Measurements from ENCODE around the gene SUSD2.
A peak's percentile ranks its signal among the peaks of the same experiment; 100 is the strongest.

SUSD2 gene

DNA sequence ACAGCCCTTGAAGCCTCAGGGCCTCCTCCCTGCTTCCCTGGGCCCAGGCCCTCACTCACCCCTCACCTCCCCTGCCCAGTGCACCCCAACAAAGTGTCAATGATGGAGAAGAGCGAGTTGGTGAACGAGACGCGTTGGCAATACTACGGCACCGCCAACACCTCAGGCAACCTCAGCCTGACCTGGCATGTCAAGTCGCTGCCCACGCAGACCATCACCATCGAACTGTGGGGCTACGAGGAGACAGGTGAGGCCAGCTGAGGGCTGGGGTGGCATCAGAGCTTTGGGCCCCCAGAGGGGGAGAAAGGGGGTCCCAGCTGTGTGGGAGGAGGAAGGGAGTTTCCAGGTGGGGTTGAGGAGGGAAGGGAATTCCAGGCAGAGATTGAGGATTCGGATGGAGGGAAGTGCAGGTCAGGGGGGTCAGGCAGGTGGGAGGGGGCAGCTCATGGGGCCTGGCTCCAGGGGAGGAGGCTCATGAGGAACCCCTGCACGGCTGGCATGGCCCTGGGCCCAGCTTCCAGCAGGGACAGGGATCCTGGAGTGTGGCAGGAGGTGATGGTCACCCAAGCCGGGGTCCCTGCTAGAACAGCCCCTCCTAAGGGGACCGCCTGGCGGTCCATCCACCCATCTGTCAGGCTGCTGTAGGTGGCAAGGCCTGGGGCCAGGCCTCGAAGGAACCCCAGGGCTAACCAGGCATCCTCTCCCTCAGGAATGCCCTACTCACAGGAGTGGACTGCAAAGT, 2.9 kb downstream of the SUSD2 start:
- no peaks in the 10 kb centered on the region for H3K4me1 Mint-ChIP-seq
- CTCF ChIA-PET, result no interaction called here
- H3K27ac Mint-ChIP-seq, result peak overlapping the region; percentile 19
- no peaks in the 10 kb centered on the region for H3K36me3 Mint-ChIP-seq
- no peak overlapping the region for H3K4me3 Mint-ChIP-seq
- DNase-seq, result no peak
- H3K27me3 Mint-ChIP-seq, result no peaks in the 10 kb centered on the region
- H3K9me3 Mint-ChIP-seq, result no peaks in the 10 kb centered on the region

GRCh38 chr22:24185001-24185500, 3.8 kb downstream of the SUSD2 start:
- CTCF ChIA-PET, result no interaction called here
- no peaks in the 10 kb centered on the region for H3K9me3 Mint-ChIP-seq
- H3K27me3 Mint-ChIP-seq, result no peaks in the 10 kb centered on the region
- no peaks in the 10 kb centered on the region for H3K36me3 Mint-ChIP-seq
- no peaks in the 10 kb centered on the region for H3K4me1 Mint-ChIP-seq
- DNase-seq, result no peak
- no peak overlapping the region for H3K27ac Mint-ChIP-seq
- H3K4me3 Mint-ChIP-seq, result no peak overlapping the region

DNA sequence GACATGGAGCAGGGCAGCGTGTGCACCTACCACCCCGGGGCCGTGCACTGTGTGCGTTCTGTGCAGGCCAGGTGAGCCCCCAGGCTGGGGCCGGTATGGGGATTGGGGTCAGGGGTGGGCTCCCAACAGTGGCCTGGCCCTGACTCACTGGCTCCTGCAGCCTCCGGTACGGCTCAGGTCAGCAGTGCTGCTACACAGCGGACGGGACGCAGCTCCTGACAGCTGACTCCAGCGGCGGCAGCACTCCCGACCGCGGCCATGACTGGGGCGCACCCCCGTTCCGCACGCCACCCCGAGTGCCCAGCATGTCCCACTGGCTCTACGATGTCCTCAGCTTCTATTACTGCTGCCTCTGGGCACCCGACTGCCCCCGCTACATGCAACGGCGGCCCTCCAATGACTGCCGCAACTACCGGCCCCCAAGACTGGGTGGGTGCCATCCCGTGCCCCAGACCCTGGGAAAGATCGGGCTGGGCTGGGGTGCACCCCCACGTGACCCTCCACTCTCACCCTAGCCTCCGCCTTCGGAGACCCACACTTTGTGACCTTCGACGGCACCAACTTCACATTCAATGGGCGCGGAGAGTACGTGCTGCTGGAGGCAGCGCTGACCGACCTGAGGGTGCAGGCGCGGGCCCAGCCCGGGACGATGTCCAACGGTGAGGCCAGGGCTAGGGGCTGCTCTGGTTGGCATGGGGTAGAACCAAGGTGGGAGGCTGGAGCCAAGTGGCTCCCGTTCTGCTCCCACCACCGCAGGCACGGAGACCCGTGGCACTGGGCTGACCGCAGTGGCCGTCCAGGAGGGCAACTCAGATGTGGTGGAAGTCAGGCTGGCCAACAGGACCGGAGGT, 4.4 kb downstream of the SUSD2 start:
- Mint-ChIP-seq H3K9me3 (no peaks in the 10 kb centered on the region), H3K27me3 (peaks cover 6% of the 10 kb centered on the region), H3K36me3 (no peaks in the 10 kb centered on the region), H3K4me1 (no peaks in the 10 kb centered on the region), H3K27ac (no peak overlapping the region), H3K4me3 (no peak overlapping the region)
- no peak for DNase-seq
- CTCF ChIA-PET, result interaction anchor here (0.8 kb wide), 1 partner anchor 45 kb away, joined by 3 read pairs; no protein-coding TSS in a partner anchor

DNA sequence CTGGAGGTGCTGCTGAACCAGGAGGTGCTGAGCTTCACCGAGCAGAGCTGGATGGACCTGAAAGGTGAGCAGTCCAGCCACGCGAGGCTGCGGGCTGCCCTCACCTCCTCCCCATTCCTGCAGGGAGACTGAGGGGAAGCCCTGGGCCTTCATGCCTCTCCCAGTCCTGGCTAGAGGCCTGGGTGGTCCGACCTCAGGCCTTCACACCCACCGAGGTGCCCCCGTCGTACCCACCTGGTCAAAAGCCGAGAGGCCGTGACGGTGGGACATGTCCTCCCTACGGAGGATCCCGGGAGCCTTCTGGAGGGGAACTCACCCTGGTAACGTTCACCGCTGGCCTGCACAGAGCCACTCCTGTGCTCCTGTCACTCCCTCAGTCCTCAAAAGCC, 5.1 kb downstream of the SUSD2 start:
- no peak for DNase-seq
- Mint-ChIP-seq H3K27ac (no peak overlapping the region), H3K4me1 (no peaks in the 10 kb centered on the region), H3K27me3 (peaks cover 6% of the 10 kb centered on the region), H3K9me3 (no peaks in the 10 kb centered on the region), H3K4me3 (no peak overlapping the region), H3K36me3 (no peaks in the 10 kb centered on the region)
- CTCF ChIA-PET, result interaction anchor here (0.8 kb wide), 1 partner anchor 45 kb away, joined by 3 read pairs; no protein-coding TSS in a partner anchor

GRCh38 chr22:24186892-24187670, 5.8 kb downstream of the SUSD2 start:
- DNase-seq, result no peak
- Mint-ChIP-seq H3K9me3 (no peaks in the 10 kb centered on the region), H3K27ac (no peak overlapping the region), H3K4me1 (no peaks in the 10 kb centered on the region), H3K27me3 (peaks cover 10% of the 10 kb centered on the region), H3K36me3 (no peaks in the 10 kb centered on the region), H3K4me3 (no peak overlapping the region)
- CTCF ChIA-PET, result no interaction called here

- Mint-ChIP-seq H3K27me3 (peaks cover 15% of the 10 kb centered on the region), H3K4me3 (no peak overlapping the region), H3K9me3 (no peaks in the 10 kb centered on the region), H3K27ac (no peak overlapping the region), H3K36me3 (no peaks in the 10 kb centered on the region), H3K4me1 (no peaks in the 10 kb centered on the region)
- CTCF ChIA-PET, result interaction anchor here (4.8 kb wide), 1 partner anchor 54 kb away, joined by 33 read pairs; no protein-coding TSS in a partner anchor
- DNase-seq, result no peak
These were observed 6.7 kb downstream of the SUSD2 start for GRCh38 chr22:24187731-24188644.

DNA sequence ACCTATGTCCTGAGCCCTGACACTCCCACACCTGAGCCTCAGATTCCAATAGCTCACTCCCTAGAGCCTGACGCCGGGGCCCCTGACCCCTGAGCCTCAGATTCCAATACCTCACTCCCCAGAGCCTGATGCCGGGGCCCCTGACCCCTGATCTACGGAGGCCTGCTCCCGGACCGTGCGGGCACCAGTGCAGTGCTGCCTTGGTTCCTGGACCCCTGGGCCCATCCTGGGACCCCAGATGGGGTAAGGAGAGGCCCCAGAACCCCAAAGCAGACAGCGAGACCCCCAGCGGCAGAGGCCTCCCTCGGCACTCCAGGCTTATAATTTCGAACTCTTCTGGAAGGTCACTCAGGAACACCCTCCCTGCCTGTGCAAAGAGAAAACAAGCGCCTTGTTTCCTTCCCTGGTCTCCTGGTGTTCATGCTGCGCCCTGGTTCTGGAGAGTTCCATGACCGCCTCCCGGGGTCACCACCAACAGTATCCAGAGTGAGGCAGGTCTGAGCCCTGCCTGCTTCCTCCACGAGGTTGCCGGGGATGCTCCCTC, 7.5 kb downstream of the SUSD2 start:
- no peak overlapping the region for H3K4me3 Mint-ChIP-seq
- H3K4me1 Mint-ChIP-seq, result no peaks in the 10 kb centered on the region
- no peak for DNase-seq
- H3K9me3 Mint-ChIP-seq, result no peaks in the 10 kb centered on the region
- peaks cover 17% of the 10 kb centered on the region for H3K27me3 Mint-ChIP-seq
- CTCF ChIA-PET, result interaction anchor here (0.9 to 4.8 kb wide), 9 partner anchors 10 to 83 kb away, joined by 3 to 43 read pairs (median 5); partner anchors contain the start of gene GGT5
- H3K36me3 Mint-ChIP-seq, result no peaks in the 10 kb centered on the region
- H3K27ac Mint-ChIP-seq, result no peak overlapping the region

GRCh38 chr22:24189249-24190158, 8.2 kb downstream of the SUSD2 start:
- Mint-ChIP-seq H3K9me3 (no peaks in the 10 kb centered on the region), H3K4me1 (peaks cover 2% of the 10 kb centered on the region), H3K4me3 (no peak overlapping the region), H3K36me3 (no peaks in the 10 kb centered on the region), H3K27ac (no peak overlapping the region), H3K27me3 (peaks cover 17% of the 10 kb centered on the region)
- CTCF ChIA-PET, result interaction anchor here (0.9 to 4.8 kb wide), 18 partner anchors 9 to 337 kb away, joined by 3 to 43 read pairs (median 4); partner anchors contain the start of gene GGT5
- peak; percentile 74 for DNase-seq

GRCh38 chr22:24190159-24190540, 8.9 kb downstream of the SUSD2 start:
- CTCF ChIA-PET, result interaction anchor here (0.9 to 4.8 kb wide), 18 partner anchors 8 to 336 kb away, joined by 3 to 43 read pairs (median 4); partner anchors contain the start of gene GGT5

DNA sequence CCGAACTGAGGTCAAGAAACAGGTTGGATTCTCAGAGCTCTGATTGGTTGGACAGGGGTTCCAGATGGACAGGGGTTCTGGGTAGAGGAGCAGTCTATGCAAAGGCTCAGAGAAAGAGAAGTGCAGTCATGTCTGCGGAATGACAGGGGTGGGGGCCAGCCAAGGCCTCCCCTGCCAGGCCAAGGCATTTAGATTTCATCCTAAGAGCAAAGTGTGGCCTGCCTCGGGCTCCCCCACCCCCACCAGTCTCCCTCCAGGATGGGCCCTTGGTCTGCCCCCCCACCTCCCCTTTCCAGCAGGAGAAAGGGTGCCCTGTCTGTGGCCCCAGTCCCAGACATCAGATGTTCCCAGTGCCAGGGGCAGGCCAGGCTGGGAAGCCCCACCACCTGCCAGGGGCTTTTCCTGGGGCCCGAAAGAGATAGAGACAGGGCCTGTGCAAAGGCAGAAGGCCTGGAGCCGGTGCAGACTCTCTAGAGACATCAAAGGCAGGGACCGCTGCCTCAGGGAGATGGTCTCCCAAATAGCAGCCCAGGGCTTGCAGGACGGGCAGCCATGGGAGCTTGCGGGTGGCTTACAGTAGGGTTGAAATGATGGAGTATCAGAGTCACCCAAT, 9.4 kb downstream of the SUSD2 start:
- CTCF ChIA-PET, result interaction anchor here (0.9 to 4.8 kb wide), 17 partner anchors 8 to 336 kb away, joined by 3 to 43 read pairs (median 5); partner anchors contain the start of gene GGT5
- no peak for DNase-seq
- Mint-ChIP-seq H3K4me3 (no peak overlapping the region), H3K36me3 (no peaks in the 10 kb centered on the region), H3K4me1 (peaks cover 3% of the 10 kb centered on the region), H3K9me3 (no peaks in the 10 kb centered on the region), H3K27me3 (peaks cover 17% of the 10 kb centered on the region), H3K27ac (no peak overlapping the region)

More at GRCh38 chr22:24190159-24190540, 8.9 kb downstream of the SUSD2 start:
- peaks cover 17% of the 10 kb centered on the region for H3K27me3 Mint-ChIP-seq
- no peak overlapping the region for H3K27ac Mint-ChIP-seq
- no peaks in the 10 kb centered on the region for H3K9me3 Mint-ChIP-seq
- no peak overlapping the region for H3K4me3 Mint-ChIP-seq
- no peak for DNase-seq
- H3K36me3 Mint-ChIP-seq, result no peaks in the 10 kb centered on the region
- H3K4me1 Mint-ChIP-seq, result peaks cover 2% of the 10 kb centered on the region

- H3K27me3 Mint-ChIP-seq, result peaks cover 17% of the 10 kb centered on the region
- H3K9me3 Mint-ChIP-seq, result no peaks in the 10 kb centered on the region
- DNase-seq, result no peak
- no peak overlapping the region for H3K27ac Mint-ChIP-seq
- no peaks in the 10 kb centered on the region for H3K36me3 Mint-ChIP-seq
- no peak overlapping the region for H3K4me3 Mint-ChIP-seq
- H3K4me1 Mint-ChIP-seq, result peaks cover 10% of the 10 kb centered on the region
- CTCF ChIA-PET, result interaction anchor here (0.9 to 4.8 kb wide), 8 partner anchors 9 to 335 kb away, joined by 3 to 43 read pairs (median 9); no protein-coding TSS in a partner anchor
These were observed 10.1 kb downstream of the SUSD2 start for GRCh38 chr22:24191381-24191841.

Data from activated naive CD4-positive, alpha-beta T cell treated with anti-CD3 and anti-CD28 coated beads, Interleukin-2, amount 10 ng/mL, durations not matched to agents 7 days and 5 days (primary cell).